CD14-positive monocyte (primary cell): ENCODE measurements around the gene POU3F4. TPM values are rescaled to one million over a fixed set of nuclear protein-coding genes. Genes with fewer than 3 reads are reported as not detected.

Experiments used
- DNase-seq, 3 donors: peaks; one replicate each; pipeline ENCODE4 v3.0.0-alpha.2; 2011 to 2022
- H2AFZ ChIP-seq: 2 replicates; pipeline ENCODE4 v1.6.0; 2012; ENCODE audit warnings: mild to moderate bottlenecking, low read depth, low read length, inconsistent platforms; ENCODE audit not compliant: insufficient read depth, poor library complexity, severe bottlenecking
- H3K27ac ChIP-seq, 2 donors: 1 replicate in 1 of 2; 2 replicates in 1 of 2; pipeline ENCODE4 v1.5.1; 2012 to 2013; ENCODE audit warnings: low read length in 2 of 2, control low read depth in 1 of 2, inconsistent platforms in 1 of 2, low read depth in 1 of 2, mild to moderate bottlenecking in 1 of 2
- H3K27me3 ChIP-seq, 2 donors: one replicate each; pipeline versions ENCODE4 v1.6.0 to v1.6.1; 2011 to 2013; ENCODE audit warnings: low read length in 2 of 2; ENCODE audit not compliant: control insufficient read depth in 2 of 2, insufficient read depth in 2 of 2
- H3K36me3 ChIP-seq, 2 donors: replicated peaks in 1 of 2; 1 replicate in 1 of 2; 2 replicates in 1 of 2; pipeline versions ENCODE4 v1.5.1 to v1.6.1; 2012 to 2013; ENCODE audit warnings: low read length in 2 of 2, control low read depth in 1 of 2, inconsistent platforms in 1 of 2, mild to moderate bottlenecking in 1 of 2; ENCODE audit not compliant: insufficient read depth in 2 of 2, control insufficient read depth in 1 of 2
- H3K4me1 ChIP-seq, 2 donors: 1 replicate in 1 of 2; 2 replicates in 1 of 2; pipeline versions ENCODE4 v1.5.1 to v1.6.1; 2012 to 2013; ENCODE audit warnings: low read length in 2 of 2, control low read depth in 1 of 2, inconsistent platforms in 1 of 2, mild to moderate bottlenecking in 1 of 2, moderate library complexity in 1 of 2; ENCODE audit not compliant: insufficient read depth in 2 of 2, control insufficient read depth in 1 of 2
- H3K4me2 ChIP-seq: replicated peaks from 2 replicates; pipeline ENCODE3; 2012; ENCODE audit warnings: low read length, moderate library complexity, mild to moderate bottlenecking; ENCODE audit not compliant: poor library complexity, severe bottlenecking; ENCODE audit errors: extremely low read depth
- H3K4me3 ChIP-seq, 3 experiments: fragments of 200-600 bp in 1 of 3; sonication (generic) in 1 of 3; replicated peaks in 1 of 3; 1 replicate in 2 of 3; 2 replicates in 1 of 3; pipeline ENCODE4 v1.5.1; 2011 to 2013; ENCODE audit warnings: low read length in 3 of 3, mild to moderate bottlenecking in 3 of 3, control low read depth in 2 of 3, low read depth in 2 of 3, inconsistent platforms in 1 of 3, moderate library complexity in 1 of 3
- H3K79me2 ChIP-seq: 2 replicates; pipeline ENCODE4 v1.6.0; 2012; ENCODE audit warnings: mild to moderate bottlenecking, control low read depth, inconsistent platforms, low read length, moderate library complexity; ENCODE audit not compliant: insufficient read depth
- H3K9ac ChIP-seq: 2 replicates; pipeline ENCODE4 v1.6.0; 2017; ENCODE audit warnings: low read length, mild to moderate bottlenecking; ENCODE audit not compliant: insufficient read depth, poor library complexity, severe bottlenecking
- H3K9me3 ChIP-seq, 2 donors: replicated peaks in 1 of 2; 1 replicate in 1 of 2; 2 replicates in 1 of 2; pipeline versions ENCODE4 v1.5.1 to v1.6.1; 2012 to 2013; ENCODE audit warnings: low read length in 2 of 2, control low read depth in 1 of 2; ENCODE audit not compliant: control insufficient read depth in 1 of 2, insufficient read depth in 1 of 2
- H4K20me1 ChIP-seq: 2 replicates; pipeline ENCODE4 v1.6.0; 2012; ENCODE audit warnings: mild to moderate bottlenecking, low read length, control low read depth, moderate library complexity; ENCODE audit not compliant: insufficient read depth
- H3K27ac Mint-ChIP-seq, 7 donors: one replicate each; pipeline ENCODE4 v1.8.0; 2020; ENCODE audit warnings: mild to moderate bottlenecking in 7 of 7, mixed read lengths in 7 of 7, moderate library complexity in 6 of 7, inconsistent platforms in 2 of 7
- H3K27me3 Mint-ChIP-seq, 3 donors: one replicate each; pipeline ENCODE4 v1.8.0; 2021 to 2022; ENCODE audit warnings: low read depth in 3 of 3, mild to moderate bottlenecking in 3 of 3, mixed read lengths in 3 of 3, moderate library complexity in 3 of 3, inconsistent platforms in 1 of 3
- H3K36me3 Mint-ChIP-seq, 2 donors: one replicate each; pipeline ENCODE4 v1.8.0; 2020; ENCODE audit warnings: mixed read lengths in 2 of 2, inconsistent platforms in 1 of 2, mild to moderate bottlenecking in 1 of 2
- H3K4me1 Mint-ChIP-seq: one replicate; pipeline ENCODE4 v1.8.0; 2020; ENCODE audit warnings: mild to moderate bottlenecking, mixed read lengths
- H3K4me3 Mint-ChIP-seq, 2 donors: one replicate each; pipeline ENCODE4 v1.8.0; 2020; ENCODE audit warnings: mild to moderate bottlenecking in 2 of 2, mixed read lengths in 2 of 2, moderate library complexity in 1 of 2
- H3K9me3 Mint-ChIP-seq, 7 donors: one replicate each; pipeline ENCODE4 v1.8.0; 2020 to 2022; ENCODE audit warnings: mixed read lengths in 7 of 7, mild to moderate bottlenecking in 6 of 7, moderate library complexity in 6 of 7, inconsistent platforms in 2 of 7
- WGBS: methylation state at CpG from one replicate; pipeline ENCODE4 v1.1.5; 2013; ENCODE audit warnings: missing lambda C conversion rate; ENCODE audit not compliant: insufficient coverage; 5-methylcytosine and 5-hydroxymethylcytosine counted together
- intact Hi-C, 2 donors: fragments of 100-400 bp; cut with micrococcal nuclease; formaldehyde crosslinking; loops; one replicate each; pipeline versions ENCODE4 v1.15.0 to v1.15.1; 2023
- polyA plus RNA-seq, 3 donors: library from polyadenylated mRNA; depleted of rRNA in 1 of 3; unstranded in 2 of 3; stranded (reverse) in 1 of 3; fragments of 300-500 nt in 2 of 3; fragments of >200 nt in 1 of 3; fragmentation: Illumina TruSeq in 2 of 3; gene quantifications; 1 replicate in 2 of 3; 2 replicates in 1 of 3; pipeline ENCODE4 v1.2.3, GENCODE V29; 2012 to 2021
- TF ChIP-seq, protein P1 (sequence below): fragments of 200-600 bp; IDR thresholded peaks from one replicate; pipeline ENCODE4 v1.8.0; 2022; ENCODE audit warnings: antibody characterized with exemption, mild to moderate bottlenecking

The POU3F4 gene
- polyA plus RNA-seq, 3 donors = not detected

DNA sequence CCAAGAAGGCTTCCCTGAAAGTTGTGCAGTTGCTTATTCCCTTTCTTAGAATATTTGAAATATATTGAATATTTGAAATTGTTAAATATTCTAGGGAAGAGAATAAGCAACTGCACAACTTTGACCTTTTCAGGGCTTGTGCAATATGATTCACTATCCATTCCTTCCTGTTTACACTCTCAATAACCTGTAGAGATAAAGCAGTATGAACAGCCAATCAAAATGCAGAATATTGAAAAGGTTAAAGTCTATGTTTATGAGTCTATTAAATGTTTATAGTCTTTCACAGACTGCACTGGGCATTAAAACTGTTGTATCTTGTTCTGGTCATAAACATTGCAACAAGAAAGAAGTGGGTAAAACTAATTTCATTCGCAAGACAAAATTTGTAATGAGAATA lies 13.8 kb downstream of the POU3F4 start:
- H3K27ac Mint-ChIP-seq = no peak overlapping the region
- DNase-seq = no peak
- WGBS = no CpG with 5 or more reads among the region's 1 CpG

DNA sequence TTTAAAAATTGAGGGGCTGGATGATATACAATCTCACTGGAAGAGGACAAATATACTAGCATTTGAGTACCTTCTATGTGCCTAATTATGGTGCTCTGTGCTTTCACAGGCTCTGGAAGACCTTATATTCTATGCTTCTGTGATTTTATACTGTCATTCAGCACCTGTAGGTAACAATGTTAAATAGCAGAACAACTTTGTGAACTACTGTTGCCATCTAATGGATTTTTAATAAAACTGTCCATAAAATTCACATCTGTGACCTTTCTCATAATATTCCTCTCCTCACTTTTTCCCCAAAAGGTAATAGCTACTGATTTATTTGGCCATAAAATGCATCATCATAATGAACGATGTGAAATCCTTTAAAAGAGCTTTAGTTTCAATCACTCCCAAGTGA lies 21.9 kb downstream of the POU3F4 start:
- intact Hi-C loops = no loop called here
- Histone ChIP-seq H3K36me3 (no peaks in the 10 kb centered on the region), H3K4me1 (no peaks in the 10 kb centered on the region), H4K20me1 (no peaks in the 10 kb centered on the region), H2AFZ (no peak overlapping the region), H3K79me2 (no peaks in the 10 kb centered on the region), H3K27ac (no peak overlapping the region), H3K9me3 (no peaks in the 10 kb centered on the region), H3K4me3 (no peak overlapping the region), H3K9ac (no peak overlapping the region), H3K4me2 (no peak overlapping the region), H3K27me3 (no peaks in the 10 kb centered on the region)
- Mint-ChIP-seq H3K9me3 (peaks cover 0 to 2% (median 0%) of the 10 kb centered on the region in 7 donors), H3K27me3 (peaks cover 0 to 3% (median 0%) of the 10 kb centered on the region in 3 donors), H3K4me1 (no peaks in the 10 kb centered on the region), H3K27ac (no peak overlapping the region), H3K4me3 (no peak overlapping the region), H3K36me3 (no peaks in the 10 kb centered on the region)
- WGBS = no CpG with 5 or more reads among the region's 1 CpG
- DNase-seq = no peak
- TF ChIP-seq, protein P1, sequence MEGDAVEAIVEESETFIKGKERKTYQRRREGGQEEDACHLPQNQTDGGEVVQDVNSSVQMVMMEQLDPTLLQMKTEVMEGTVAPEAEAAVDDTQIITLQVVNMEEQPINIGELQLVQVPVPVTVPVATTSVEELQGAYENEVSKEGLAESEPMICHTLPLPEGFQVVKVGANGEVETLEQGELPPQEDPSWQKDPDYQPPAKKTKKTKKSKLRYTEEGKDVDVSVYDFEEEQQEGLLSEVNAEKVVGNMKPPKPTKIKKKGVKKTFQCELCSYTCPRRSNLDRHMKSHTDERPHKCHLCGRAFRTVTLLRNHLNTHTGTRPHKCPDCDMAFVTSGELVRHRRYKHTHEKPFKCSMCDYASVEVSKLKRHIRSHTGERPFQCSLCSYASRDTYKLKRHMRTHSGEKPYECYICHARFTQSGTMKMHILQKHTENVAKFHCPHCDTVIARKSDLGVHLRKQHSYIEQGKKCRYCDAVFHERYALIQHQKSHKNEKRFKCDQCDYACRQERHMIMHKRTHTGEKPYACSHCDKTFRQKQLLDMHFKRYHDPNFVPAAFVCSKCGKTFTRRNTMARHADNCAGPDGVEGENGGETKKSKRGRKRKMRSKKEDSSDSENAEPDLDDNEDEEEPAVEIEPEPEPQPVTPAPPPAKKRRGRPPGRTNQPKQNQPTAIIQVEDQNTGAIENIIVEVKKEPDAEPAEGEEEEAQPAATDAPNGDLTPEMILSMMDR = no peak

More for the DNA sequence above, 13.8 kb downstream of the POU3F4 start:
- no peak overlapping the region for H3K4me2 ChIP-seq
- intact Hi-C loops = no loop called here
- H2AFZ ChIP-seq = no peak overlapping the region
- no peak overlapping the region for H3K27ac ChIP-seq
- H3K79me2 ChIP-seq = no peaks in the 10 kb centered on the region
- Mint-ChIP-seq H3K9me3 (no peaks in the 10 kb centered on the region), H3K27me3 (peaks cover 0 to 3% (median 0%) of the 10 kb centered on the region in 3 donors), H3K36me3 (no peaks in the 10 kb centered on the region), H3K4me3 (no peak overlapping the region), H3K4me1 (no peaks in the 10 kb centered on the region)
- H3K27me3 ChIP-seq = no peaks in the 10 kb centered on the region
- H3K9me3 ChIP-seq = no peaks in the 10 kb centered on the region
- no peaks in the 10 kb centered on the region for H3K4me1 ChIP-seq
- TF ChIP-seq, protein P1 = no peak
- no peak overlapping the region for H3K4me3 ChIP-seq
- H3K36me3 ChIP-seq = no peaks in the 10 kb centered on the region
- H3K9ac ChIP-seq = no peak overlapping the region
- no peaks in the 10 kb centered on the region for H4K20me1 ChIP-seq
